Ureter (tissue), 1 donor: ENCODE results near the gene AGAP3. TPM values are rescaled to one million over a fixed set of nuclear protein-coding genes. Genes with fewer than 3 reads are reported as not detected.

ENCODE experiments used
- DNase-seq: peaks from one replicate; pipeline ENCODE4 v3.0.0-alpha.2; 2020; ENCODE audit warnings: low spot score
- total RNA-seq: library from RNA; stranded (reverse); gene quantifications from one replicate; pipeline ENCODE4 v1.2.4, GENCODE V29; 2023
- donor health status: DM: yes; HTN: yes; CAD: no.

The AGAP3 gene
- total RNA-seq, 1 donor from 2014 or later = 178 TPM

- DNase-seq = no peak
These were observed 99.7 kb downstream of the AGAP3 start for GRCh38 chr7:151185762-151186639.

GRCh38 chr7:151186640-151187408, 100.5 kb downstream of the AGAP3 start, which contains the start of gene ASB10:
Gene ASB10, minus strand, starts transcription at chr7:151187250. Its CDS starts 120 bp downstream, at chr7:151187130.
- DNase-seq = no peak

- no peak for DNase-seq
These were observed 101.4 kb downstream of the AGAP3 start for GRCh38 chr7:151187409-151188251.

GRCh38 chr7:151188252-151188542, 101.9 kb downstream of the AGAP3 start:
- DNase-seq = no peak

GRCh38 chr7:151189038-151189437, 102.8 kb downstream of the AGAP3 start:
- DNase-seq = no peak

GRCh38 chr7:151191544-151191943, 105.3 kb downstream of the AGAP3 start:
- no peak for DNase-seq

- no peak for DNase-seq
These were observed 105.8 kb downstream of the AGAP3 start for GRCh38 chr7:151192002-151192539.

GRCh38 chr7:151193203-151193978, 107.1 kb downstream of the AGAP3 start:
- DNase-seq = no peak

Other genes with a start within 250 kb of the AGAP3 start
- gene AOC1, start 234.0 kb upstream of the AGAP3 start, total RNA-seq = 1.5 TPM
- 17.7 TPM for gene KCNH2, start 108.2 kb upstream of the AGAP3 start, total RNA-seq
- gene NOS3, start 95.5 kb upstream of the AGAP3 start, total RNA-seq = 50.7 TPM
- 0.55 TPM for gene ATG9B, start 62.0 kb upstream of the AGAP3 start, total RNA-seq
- gene ABCB8, start 58.0 kb upstream of the AGAP3 start, total RNA-seq = 32.4 TPM
- gene ASIC3, start 37.9 kb upstream of the AGAP3 start, total RNA-seq = 0.34 TPM
- 5.5 TPM for gene CDK5, start 28.6 kb upstream of the AGAP3 start, total RNA-seq
- gene SLC4A2, start 26.9 kb upstream of the AGAP3 start, total RNA-seq = 74.2 TPM
- 91.7 TPM for gene FASTK, start 5.7 kb upstream of the AGAP3 start, total RNA-seq
- gene TMUB1, start 3.0 kb upstream of the AGAP3 start, total RNA-seq = 24.9 TPM
- not detected for gene GBX1, start 81.2 kb downstream of the AGAP3 start, total RNA-seq
- gene ASB10, start 100.8 kb downstream of the AGAP3 start, total RNA-seq = not detected
- gene H2BK1, start 124.0 kb downstream of the AGAP3 start, total RNA-seq = not detected
- 33.9 TPM for gene ABCF2, start 140.7 kb downstream of the AGAP3 start, total RNA-seq
- 43.0 TPM for gene CHPF2, start 146.0 kb downstream of the AGAP3 start, total RNA-seq
- gene SMARCD3, start 162.2 kb downstream of the AGAP3 start, total RNA-seq = 67.4 TPM